Endometrium (tissue), 2 donors: ENCODE measurements around the gene GDF10.

Experiments
- FAIRE-seq: peaks from 2 replicates; lab custom pipeline; 2012; peaks lifted over from hg19 to GRCh38; lab: Jason Lieb, UNC
- donor health status: control.
- donor health status: control.

GDF10 gene

GRCh38 chr10:47334466-47335295 lies 34.7 kb downstream of the GDF10 start:
- no peak for FAIRE-seq

GRCh38 chr10:47335906-47336305 lies 35.9 kb downstream of the GDF10 start:
- FAIRE-seq = no peak

GRCh38 chr10:47336387-47337134 lies 36.6 kb downstream of the GDF10 start:
- no peak for FAIRE-seq

GRCh38 chr10:47337310-47337709 lies 37.3 kb downstream of the GDF10 start:
- FAIRE-seq = no peak

GRCh38 chr10:47339186-47339735 lies 39.3 kb downstream of the GDF10 start:
- no peak for FAIRE-seq

GRCh38 chr10:47339759-47340607 lies 40.0 kb downstream of the GDF10 start:
- no peak for FAIRE-seq

GRCh38 chr10:47340608-47341170 lies 40.7 kb downstream of the GDF10 start:
- no peak for FAIRE-seq

GRCh38 chr10:47344996-47345870 lies 45.2 kb downstream of the GDF10 start:
- FAIRE-seq = no peak

GRCh38 chr10:47346581-47347302 lies 46.7 kb downstream of the GDF10 start:
- FAIRE-seq = no peak

GRCh38 chr10:47347303-47347675 lies 47.3 kb downstream of the GDF10 start:
- no peak for FAIRE-seq

GRCh38 chr10:47348138-47348651 lies 48.2 kb downstream of the GDF10 start, which contains the start of gene RBP3:
TSS of gene RBP3 (plus strand) at chr10:47348363. CDS start at chr10:47348485, 122 bp downstream.
- no peak for FAIRE-seq

- no peak for FAIRE-seq
These were observed 48.9 kb downstream of the GDF10 start for GRCh38 chr10:47348661-47349470.

- FAIRE-seq = no peak
These were observed 49.5 kb downstream of the GDF10 start for GRCh38 chr10:47349516-47349915.

GRCh38 chr10:47349941-47350371 lies 50.0 kb downstream of the GDF10 start:
- FAIRE-seq = no peak

- no peak for FAIRE-seq
These were observed 51.0 kb downstream of the GDF10 start for GRCh38 chr10:47350671-47351640.

- no peak for FAIRE-seq
These were observed 52.2 kb downstream of the GDF10 start for GRCh38 chr10:47351899-47352815.

- no peak for FAIRE-seq
These were observed 53.4 kb downstream of the GDF10 start for GRCh38 chr10:47353351-47353750.
